Measurements from ENCODE around the gene IFNAR2. TPM values are rescaled to one million over a fixed set of nuclear protein-coding genes. Genes with fewer than 3 reads are reported as not detected.

Gene IFNAR2
- total RNA-seq, 1 experiment from 2014 or later = 5.1 TPM

- Histone ChIP-seq H3K9me3 (replicated peaks) (no peaks in the 10 kb centered on the region), H3K4me1 (replicated peaks) (peaks cover 6% of the 10 kb centered on the region; the same call in 1 of the 2 replicates), H3K27ac (no peak overlapping the region), H3K4me3 (no peak overlapping the region), H3K27me3 (replicated peaks) (no peaks in the 10 kb centered on the region), H3K36me3 (peaks cover 23% of the 10 kb centered on the region)
- DNase-seq (ENCODE audit: low read depth in 1 of 2, low spot score in 2 of 2) = no peak
These were observed 27.5 kb downstream of the IFNAR2 start for GRCh38 chr21:33257094-33257803.

- Histone ChIP-seq H3K4me3 (no peak overlapping the region), H3K27ac (no peak overlapping the region), H3K27me3 (replicated peaks) (no peaks in the 10 kb centered on the region), H3K36me3 (peaks cover 24% of the 10 kb centered on the region), H3K4me1 (replicated peaks) (peaks cover 6% of the 10 kb centered on the region; the same call in 1 of the 2 replicates), H3K9me3 (replicated peaks) (no peaks in the 10 kb centered on the region)
- DNase-seq (ENCODE audit: low read depth in 1 of 2, low spot score in 2 of 2) = no peak
These were observed 28.7 kb downstream of the IFNAR2 start for GRCh38 chr21:33258475-33258874.

GRCh38 chr21:33259428-33259827 is 29.7 kb downstream of the IFNAR2 start:
- Histone ChIP-seq H3K4me3 (no peak overlapping the region), H3K9me3 (replicated peaks) (no peaks in the 10 kb centered on the region), H3K36me3 (peaks cover 24% of the 10 kb centered on the region), H3K27ac (no peak overlapping the region), H3K4me1 (replicated peaks) (peaks cover 6% of the 10 kb centered on the region; the same call in 1 of the 2 replicates), H3K27me3 (replicated peaks) (no peaks in the 10 kb centered on the region)
- no peak for DNase-seq (ENCODE audit: low read depth in 1 of 2, low spot score in 2 of 2)

GRCh38 chr21:33259995-33260394 is 30.3 kb downstream of the IFNAR2 start:
- DNase-seq (ENCODE audit: low read depth in 1 of 2, low spot score in 2 of 2) = no peak
- Histone ChIP-seq H3K27ac (no peak overlapping the region), H3K4me1 (replicated peaks) (peaks cover 6% of the 10 kb centered on the region; the same call in 1 of the 2 replicates), H3K9me3 (replicated peaks) (no peaks in the 10 kb centered on the region), H3K4me3 (no peak overlapping the region), H3K27me3 (replicated peaks) (no peaks in the 10 kb centered on the region), H3K36me3 (peaks cover 24% of the 10 kb centered on the region)

GRCh38 chr21:33261635-33262034 is 31.9 kb downstream of the IFNAR2 start:
- Histone ChIP-seq H3K27me3 (replicated peaks) (no peaks in the 10 kb centered on the region), H3K4me3 (no peak overlapping the region), H3K9me3 (replicated peaks) (no peaks in the 10 kb centered on the region), H3K27ac (no peak overlapping the region), H3K36me3 (peaks cover 20% of the 10 kb centered on the region), H3K4me1 (replicated peaks) (peaks cover 8% of the 10 kb centered on the region)
- DNase-seq (ENCODE audit: low read depth in 1 of 2, low spot score in 2 of 2) = no peak

- H3K4me1 ChIP-seq (replicated peaks) = peaks cover 13% of the 10 kb centered on the region
These were observed 33.2 kb downstream of the IFNAR2 start for GRCh38 chr21:33262921-33263320.

GRCh38 chr21:33264561-33264960 is 34.8 kb downstream of the IFNAR2 start:
- DNase-seq (ENCODE audit: low read depth in 1 of 2, low spot score in 2 of 2) = no peak
- Histone ChIP-seq H3K4me1 (replicated peaks) (peaks cover 9% of the 10 kb centered on the region), H3K9me3 (replicated peaks) (no peaks in the 10 kb centered on the region), H3K4me3 (no peak overlapping the region), H3K27me3 (replicated peaks) (no peaks in the 10 kb centered on the region), H3K27ac (no peak overlapping the region), H3K36me3 (peaks cover 27% of the 10 kb centered on the region)

More at GRCh38 chr21:33262921-33263320, 33.2 kb downstream of the IFNAR2 start:
- DNase-seq (ENCODE audit: low read depth in 1 of 2, low spot score in 2 of 2) = no peak
- Histone ChIP-seq H3K27me3 (replicated peaks) (no peaks in the 10 kb centered on the region), H3K36me3 (peaks cover 16% of the 10 kb centered on the region; the same call in 1 of the 2 replicates), H3K27ac (no peak overlapping the region), H3K9me3 (replicated peaks) (no peaks in the 10 kb centered on the region), H3K4me3 (no peak overlapping the region)

- Histone ChIP-seq H3K27ac (no peak overlapping the region), H3K36me3 (peaks cover 33% of the 10 kb centered on the region), H3K9me3 (replicated peaks) (no peaks in the 10 kb centered on the region), H3K4me1 (replicated peaks) (peaks cover 8% of the 10 kb centered on the region), H3K4me3 (peak overlapping the region; percentile 76), H3K27me3 (replicated peaks) (no peaks in the 10 kb centered on the region)
- no peak for DNase-seq (ENCODE audit: low read depth in 1 of 2, low spot score in 2 of 2)
These were observed 35.9 kb downstream of the IFNAR2 start for GRCh38 chr21:33265664-33266049.

GRCh38 chr21:33266050-33266788 is 36.5 kb downstream of the IFNAR2 start, which contains the start of gene IL10RB:
IL10RB (plus strand) TSS chr21:33266367; CDS start chr21:33266466, 99 bp downstream.
- Histone ChIP-seq H3K27ac (peak within 1 kb of the TSS; percentile 62), H3K9me3 (replicated peaks) (no peaks in the 10 kb centered on the region), H3K4me3 (peak within 1 kb of the TSS; percentile 76), H3K36me3 (peaks cover 39% of the 10 kb centered on the region), H3K27me3 (replicated peaks) (no peaks in the 10 kb centered on the region), H3K4me1 (replicated peaks) (peaks cover 8% of the 10 kb centered on the region)
- DNase-seq (ENCODE audit: low read depth in 1 of 2, low spot score in 2 of 2) = peak; percentile 60 to 80

GRCh38 chr21:33266789-33267135 is 37.0 kb downstream of the IFNAR2 start:
- Histone ChIP-seq H3K4me3 (peak overlapping the region; percentile 76), H3K27me3 (replicated peaks) (no peaks in the 10 kb centered on the region), H3K4me1 (replicated peaks) (peaks cover 8% of the 10 kb centered on the region), H3K9me3 (replicated peaks) (no peaks in the 10 kb centered on the region), H3K27ac (peak overlapping the region; percentile 62), H3K36me3 (peaks cover 43% of the 10 kb centered on the region)
- DNase-seq (ENCODE audit: low read depth in 1 of 2, low spot score in 2 of 2) = no peak

- Histone ChIP-seq H3K9me3 (replicated peaks) (no peaks in the 10 kb centered on the region), H3K27ac (peak overlapping the region; percentile 62), H3K27me3 (replicated peaks) (no peaks in the 10 kb centered on the region), H3K4me1 (replicated peaks) (peaks cover 8% of the 10 kb centered on the region), H3K4me3 (peak overlapping the region; percentile 76), H3K36me3 (peaks cover 47% of the 10 kb centered on the region)
- no peak for DNase-seq (ENCODE audit: low read depth in 1 of 2, low spot score in 2 of 2)
These were observed 37.5 kb downstream of the IFNAR2 start for GRCh38 chr21:33267250-33267649.

GRCh38 chr21:33268393-33268736 is 38.6 kb downstream of the IFNAR2 start:
- H3K27me3 ChIP-seq (replicated peaks) = no peaks in the 10 kb centered on the region
- no peak overlapping the region for H3K27ac ChIP-seq
- DNase-seq (ENCODE audit: low read depth in 1 of 2, low spot score in 2 of 2) = no peak
- H3K4me3 ChIP-seq = no peak overlapping the region
- peaks cover 16% of the 10 kb centered on the region for H3K4me1 ChIP-seq (replicated peaks)
- H3K36me3 ChIP-seq = peaks cover 46% of the 10 kb centered on the region
- no peaks in the 10 kb centered on the region for H3K9me3 ChIP-seq (replicated peaks)

GRCh38 chr21:33268737-33269441 is 39.2 kb downstream of the IFNAR2 start:
- Histone ChIP-seq H3K36me3 (peaks cover 49% of the 10 kb centered on the region), H3K27me3 (replicated peaks) (no peaks in the 10 kb centered on the region), H3K9me3 (replicated peaks) (no peaks in the 10 kb centered on the region), H3K4me1 (replicated peaks) (peaks cover 20% of the 10 kb centered on the region), H3K27ac (no peak overlapping the region), H3K4me3 (no peak overlapping the region)
- no peak for DNase-seq (ENCODE audit: low read depth in 1 of 2, low spot score in 2 of 2)

- H3K9me3 ChIP-seq (replicated peaks) = 0 out of 2 replicates have a peak, but pooled peaks cover 3% of the 10 kb centered on the region
- H3K27ac ChIP-seq = no peak overlapping the region
- no peak overlapping the region for H3K4me3 ChIP-seq
- DNase-seq (ENCODE audit: low read depth in 1 of 2, low spot score in 2 of 2) = no peak
- no peaks in the 10 kb centered on the region for H3K27me3 ChIP-seq (replicated peaks)
- H3K36me3 ChIP-seq = peaks cover 61% of the 10 kb centered on the region
- H3K4me1 ChIP-seq (replicated peaks) = peaks cover 18% of the 10 kb centered on the region
These were observed 41.2 kb downstream of the IFNAR2 start for GRCh38 chr21:33270986-33271385.
